HG03039 (cell line): ENCODE data around the gene MYO1C.
"Not testable (repeated sequence)": the region's sequence is repeated elsewhere in the genome, so short reads cannot be mapped to it uniquely, and the experiment has no call there.

Experiments
- ATAC-seq: cut with Tn5 transposase; IDR thresholded peaks from one replicate; pipeline ENCODE4 v1.9.1; 2021; ENCODE audit warnings: mild to moderate bottlenecking, moderate library complexity; ENCODE audit not compliant: unreplicated experiment

The MYO1C gene

GRCh38 chr17:1508709-1509108, 16.2 kb upstream of the MYO1C start:
- not testable (repeated sequence) for ATAC-seq

GRCh38 chr17:1506649-1507267, 14.3 kb upstream of the MYO1C start:
- ATAC-seq, result no peak

GRCh38 chr17:1505586-1505985, 13.1 kb upstream of the MYO1C start:
- no peak for ATAC-seq

DNA sequence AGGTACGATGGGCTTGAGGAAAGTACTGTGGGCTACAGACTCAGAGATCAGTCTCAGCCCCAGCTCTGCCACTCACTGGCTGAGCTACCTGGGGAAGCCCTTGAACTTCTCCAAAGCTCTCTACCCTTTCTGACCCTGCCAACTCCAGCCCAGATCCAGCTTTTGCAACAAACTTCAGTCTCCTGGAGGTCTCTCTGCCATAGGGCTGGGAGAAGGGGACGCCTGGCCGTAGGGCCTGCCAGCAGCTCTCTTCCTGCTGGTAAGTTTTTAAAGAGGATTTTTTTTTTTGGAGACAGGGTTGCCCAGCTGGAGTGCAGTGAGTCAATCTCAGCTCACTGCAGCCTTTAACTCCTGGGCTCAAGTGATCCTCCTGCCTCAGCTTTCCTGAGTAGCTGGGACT, 12.4 kb upstream of the MYO1C start:
- no peak for ATAC-seq

GRCh38 chr17:1503699-1504098, 11.2 kb upstream of the MYO1C start:
- ATAC-seq, result no peak

- ATAC-seq, result no peak
Observed at GRCh38 chr17:1498869-1499268, 6.4 kb upstream of the MYO1C start.

DNA sequence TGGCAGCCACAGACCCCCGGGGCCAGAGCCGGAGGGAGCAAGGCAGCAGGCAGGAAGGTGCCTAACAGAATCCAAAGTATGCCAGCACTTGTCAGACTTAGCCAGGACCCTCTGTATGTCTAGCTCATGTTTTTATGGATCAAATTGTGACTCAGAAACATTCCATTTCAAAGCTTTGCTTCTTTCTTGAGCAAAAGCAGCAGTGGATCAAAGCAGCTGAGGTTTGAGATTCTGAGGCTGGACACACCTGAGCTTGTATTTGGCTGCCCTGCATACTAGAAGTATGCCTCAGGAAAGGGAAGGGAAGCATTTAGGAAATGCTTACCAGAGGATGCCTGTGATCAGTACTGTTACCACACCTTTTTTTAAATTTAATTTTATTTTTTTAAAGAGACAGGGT, 5.7 kb upstream of the MYO1C start:
- ATAC-seq, result no peak

GRCh38 chr17:1497831-1498230, 5.3 kb upstream of the MYO1C start:
- no peak for ATAC-seq

DNA sequence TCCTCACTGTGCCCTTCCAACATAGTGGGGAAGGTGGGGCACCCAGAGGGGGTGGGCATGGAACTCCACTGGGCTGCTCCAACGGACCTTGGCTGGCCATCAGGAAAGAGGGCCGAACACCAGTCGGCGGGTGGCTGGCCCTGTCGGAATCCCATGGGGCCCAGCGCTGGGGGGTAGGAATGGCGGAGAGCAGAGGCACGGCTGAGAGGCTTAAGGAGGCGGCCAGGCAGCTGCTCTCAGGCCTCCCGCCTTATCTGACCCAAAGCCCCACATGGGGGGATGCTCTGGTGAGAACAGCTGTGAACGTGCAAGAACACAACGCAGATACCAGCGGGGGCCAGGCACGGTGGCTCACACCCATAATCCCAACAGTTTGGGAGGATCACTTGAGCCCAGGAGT, 4.4 kb upstream of the MYO1C start:
- ATAC-seq, result no peak

GRCh38 chr17:1495265-1495989, 2.9 kb upstream of the MYO1C start:
- no peak for ATAC-seq

DNA sequence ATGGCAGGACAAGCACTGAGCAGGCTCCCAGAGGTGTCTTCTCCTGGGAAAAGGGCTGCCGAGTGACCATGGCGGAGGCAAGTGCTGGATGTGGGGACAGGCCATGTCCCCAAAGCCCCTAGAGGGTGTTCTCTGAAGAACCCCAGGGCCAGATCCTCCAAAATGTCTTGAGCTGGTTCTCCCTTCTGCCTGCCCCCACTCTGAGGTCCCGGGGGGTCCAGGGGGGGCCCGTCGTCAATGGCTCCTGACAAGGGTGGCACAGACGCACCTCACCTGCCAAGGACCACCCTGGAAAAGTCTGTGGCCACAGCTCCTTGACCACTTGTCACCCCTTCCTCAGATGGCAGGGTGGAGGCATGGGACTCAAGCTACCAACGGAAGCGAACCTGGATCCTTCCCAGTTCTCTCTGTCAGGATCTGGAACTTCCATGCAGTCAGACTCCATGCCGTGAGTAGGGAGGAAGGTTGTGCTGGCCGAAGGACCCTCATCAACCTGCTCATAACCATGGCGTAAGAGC, 2.3 kb upstream of the MYO1C start:
- no peak for ATAC-seq

DNA sequence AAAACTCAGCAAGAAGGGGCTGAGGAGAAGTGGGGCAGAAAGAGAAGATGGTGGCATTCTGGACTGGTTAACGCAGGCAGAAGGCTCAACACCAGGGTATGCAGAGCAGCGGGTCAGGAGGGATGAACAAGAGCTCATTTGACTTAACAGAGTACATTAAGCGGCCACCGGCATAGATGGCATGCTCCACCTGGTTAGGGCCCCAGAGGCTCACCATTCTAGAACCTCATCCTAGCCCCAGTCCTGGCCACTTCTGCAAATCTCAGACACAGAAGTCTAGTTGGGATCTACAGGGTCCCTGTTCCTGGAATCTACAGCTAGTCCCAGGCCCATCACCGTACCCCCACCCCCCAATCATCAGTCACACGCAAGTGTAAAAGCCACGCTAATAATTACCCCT, 1.7 kb upstream of the MYO1C start:
- ATAC-seq, result no peak

DNA sequence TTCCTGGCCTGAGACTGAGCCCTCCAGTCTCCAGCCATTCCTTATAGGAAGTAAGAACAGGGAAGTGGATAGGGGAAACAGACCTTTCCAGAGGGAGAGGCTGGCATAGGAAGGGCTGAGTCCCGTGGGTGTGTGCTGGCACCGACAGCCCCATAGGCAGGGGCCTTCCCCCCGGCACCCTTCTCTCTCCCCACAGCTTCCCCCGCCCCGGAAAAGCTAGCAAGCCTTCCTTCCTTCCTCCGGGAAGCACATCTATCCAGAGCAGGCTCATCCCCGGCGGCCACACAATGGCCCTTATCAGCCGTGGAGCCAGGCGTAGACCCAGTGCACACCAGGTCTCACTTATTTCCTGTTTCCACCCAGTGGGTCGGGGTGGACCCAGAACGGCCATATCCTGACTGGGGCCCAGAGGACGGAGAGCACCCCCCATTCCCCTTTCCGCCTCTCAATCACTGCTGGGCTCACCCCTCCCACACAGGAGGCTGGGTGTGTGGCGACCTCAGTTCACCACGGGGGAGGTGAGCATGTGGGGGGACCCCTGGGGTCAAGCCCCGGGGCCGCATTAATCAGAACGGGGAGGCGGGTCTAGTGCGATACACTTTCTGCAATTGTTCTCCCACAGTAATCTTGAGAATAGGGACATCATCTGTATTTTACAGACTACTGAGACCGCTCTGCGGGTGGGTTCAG, 950 bp upstream of the MYO1C start:
- ATAC-seq, result no peak

DNA sequence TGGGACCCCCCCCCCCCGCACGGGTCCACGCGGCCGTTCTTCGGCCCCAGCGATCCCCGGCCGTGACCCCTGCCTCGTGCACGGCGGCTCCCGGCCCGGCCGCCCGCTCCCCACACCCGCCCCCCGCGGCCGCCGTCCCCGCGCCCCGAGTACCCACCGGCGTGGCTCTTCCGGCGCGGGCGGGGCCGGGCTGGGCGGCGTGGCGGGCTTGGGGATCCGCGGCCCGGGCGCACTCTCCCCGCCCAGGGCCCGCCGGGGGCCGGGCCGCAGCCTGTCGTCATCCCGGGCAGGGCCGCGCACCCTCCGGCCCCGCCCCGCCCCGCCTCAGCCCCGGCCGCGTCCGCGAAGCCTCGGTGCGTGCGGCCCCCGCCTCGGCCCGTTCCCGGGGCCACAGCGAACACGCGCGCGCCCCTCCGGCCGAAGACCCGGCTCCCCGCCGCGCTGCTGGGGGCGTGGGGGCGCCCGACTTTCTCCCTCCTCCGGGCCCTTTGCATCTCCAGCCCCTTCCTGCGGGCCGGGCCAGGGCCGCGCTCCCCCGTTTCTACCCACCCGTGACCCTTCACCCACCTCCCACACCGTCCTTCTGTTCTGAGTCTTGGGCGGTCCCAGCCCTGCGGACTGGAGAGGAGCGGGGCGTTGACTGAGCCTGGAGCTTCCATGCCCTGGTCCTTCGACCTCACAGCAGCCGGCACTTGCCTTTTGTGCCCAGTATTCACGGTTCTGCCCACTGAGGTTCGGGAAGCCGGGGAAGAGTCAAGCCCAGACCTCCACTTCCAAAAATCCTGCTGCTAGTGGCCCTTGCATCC, 840 bp downstream of the MYO1C start:
- peak; percentile 37 for ATAC-seq

DNA sequence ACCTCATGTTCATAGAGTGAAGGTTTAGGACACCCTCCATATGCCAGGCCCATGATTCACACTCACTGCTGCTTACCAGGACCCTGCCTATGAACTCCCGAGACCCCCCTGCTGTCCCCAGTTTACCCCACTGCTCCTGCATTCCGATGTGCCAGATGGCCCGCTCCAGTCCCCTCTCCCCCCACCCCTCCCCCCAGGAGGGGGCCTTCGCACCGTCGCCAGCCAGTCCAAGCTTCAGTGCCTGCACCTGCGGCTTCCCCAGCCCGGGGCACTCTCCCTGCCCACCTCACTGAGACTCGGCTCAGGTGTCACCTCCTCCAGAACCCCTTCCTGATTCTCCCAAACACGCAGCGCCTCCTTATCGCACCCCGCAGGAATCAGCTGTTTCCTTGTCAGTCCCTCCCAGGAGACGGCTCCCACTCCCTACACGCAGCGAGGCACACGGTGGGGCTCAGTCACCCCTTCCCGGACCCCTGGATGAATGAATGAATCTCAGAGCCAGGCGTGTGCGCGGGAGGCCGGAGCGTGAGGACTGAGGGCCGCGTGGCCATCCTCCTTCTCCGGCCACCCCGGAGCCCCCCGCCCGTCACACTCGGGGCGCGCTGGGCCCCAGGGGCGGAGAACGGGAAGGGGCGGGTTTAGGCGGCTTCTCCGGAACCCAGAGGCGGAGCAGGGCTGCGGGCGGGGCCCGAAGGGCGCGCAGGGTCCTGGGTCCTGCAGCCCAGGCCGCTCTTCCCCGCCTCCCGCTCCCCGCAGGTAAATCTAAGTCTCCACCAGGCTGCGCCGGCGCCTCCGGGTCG, 1.6 kb downstream of the MYO1C start:
- ATAC-seq, result peak; percentile 29

- no peak for ATAC-seq
Observed at GRCh38 chr17:1488826-1489270, 3.6 kb downstream of the MYO1C start.

- peak; percentile 32 for ATAC-seq
Observed at GRCh38 chr17:1487939-1488825, 4.3 kb downstream of the MYO1C start.

GRCh38 chr17:1486802-1487695, 5.4 kb downstream of the MYO1C start:
- ATAC-seq, result no peak
